H9 (cell line): ENCODE data around the gene BORA. TPM values are rescaled to one million over a fixed set of nuclear protein-coding genes. Genes with fewer than 3 reads are reported as not detected.

Experiments
- DNase-seq: peaks from one replicate; pipeline ENCODE4 v3.0.0-alpha.2; 2017
- H2AFZ ChIP-seq: one replicate; pipeline ENCODE4 v1.6.1; 2013; ENCODE audit warnings: mild to moderate bottlenecking, low read length, control low read depth, moderate library complexity
- H2AK5ac ChIP-seq: 2 replicates; pipeline ENCODE4 v1.6.1; 2013; ENCODE audit warnings: low read length, control low read depth, mixed read lengths; ENCODE audit not compliant: insufficient read length
- H2BK120ac ChIP-seq: one replicate; pipeline ENCODE4 v1.6.1; 2013; ENCODE audit warnings: low read depth, mild to moderate bottlenecking, low read length, control low read depth, inconsistent platforms; ENCODE audit not compliant: poor library complexity, severe bottlenecking
- H2BK12ac ChIP-seq: 2 replicates; pipeline ENCODE4 v1.6.1; 2013; ENCODE audit warnings: low read length, control low read depth, mixed read lengths, low read depth; ENCODE audit not compliant: insufficient read length
- H2BK15ac ChIP-seq: 2 replicates; pipeline ENCODE4 v1.6.1; 2013; ENCODE audit warnings: low read depth, low read length, control low read depth
- H2BK20ac ChIP-seq: one replicate; pipeline ENCODE4 v1.6.1; 2013; ENCODE audit warnings: low read depth, mild to moderate bottlenecking, low read length, control low read depth, inconsistent platforms; ENCODE audit not compliant: poor library complexity, severe bottlenecking
- H2BK5ac ChIP-seq: 2 replicates; pipeline ENCODE4 v1.6.1; 2013; ENCODE audit warnings: low read length, control low read depth, mixed read lengths; ENCODE audit not compliant: insufficient read length
- H3K14ac ChIP-seq: 2 replicates; pipeline ENCODE4 v1.6.1; 2013; ENCODE audit warnings: low read length, control low read depth; ENCODE audit not compliant: insufficient read depth
- H3K18ac ChIP-seq: 2 replicates; pipeline ENCODE4 v1.6.1; 2013; ENCODE audit warnings: low read depth, mild to moderate bottlenecking, mixed read lengths, low read length, control low read depth; ENCODE audit not compliant: insufficient read length
- H3K23ac ChIP-seq: 2 replicates; pipeline ENCODE4 v1.6.1; 2013; ENCODE audit warnings: low read length, control low read depth, mixed read lengths, low read depth; ENCODE audit not compliant: insufficient read length
- H3K23me2 ChIP-seq: 2 replicates; pipeline ENCODE4 v1.6.1; 2013; ENCODE audit warnings: low read depth, mild to moderate bottlenecking, mixed read lengths, low read length, control low read depth; ENCODE audit not compliant: insufficient read length, poor library complexity, severe bottlenecking
- H3K27ac ChIP-seq: 2 replicates; pipeline ENCODE4 v1.5.1; 2013; ENCODE audit warnings: low read length, control low read depth, mixed read lengths, low read depth; ENCODE audit not compliant: insufficient read length
- H3K27me3 ChIP-seq: 2 replicates; pipeline ENCODE4 v1.6.1; 2013; ENCODE audit warnings: low read length, control low read depth, inconsistent platforms; ENCODE audit not compliant: insufficient read depth
- H3K4ac ChIP-seq: 2 replicates; pipeline ENCODE4 v1.6.1; 2013; ENCODE audit warnings: low read depth, mild to moderate bottlenecking, control low read depth, inconsistent platforms, low read length, moderate library complexity
- H3K4me1 ChIP-seq: 2 replicates; pipeline ENCODE4 v1.6.1; 2013; ENCODE audit warnings: low read length, control low read depth, inconsistent platforms; ENCODE audit not compliant: insufficient read depth
- H3K4me2 ChIP-seq: 2 replicates; pipeline ENCODE4 v1.6.1; 2013; ENCODE audit warnings: low read length, control low read depth, mixed read lengths; ENCODE audit not compliant: insufficient read length, insufficient read depth
- H3K56ac ChIP-seq: 2 replicates; pipeline ENCODE4 v1.6.1; 2013; ENCODE audit warnings: low read depth, mild to moderate bottlenecking, mixed read lengths, low read length, control low read depth; ENCODE audit not compliant: insufficient read length
- H3K79me1 ChIP-seq: 2 replicates; pipeline ENCODE4 v1.6.1; 2013; ENCODE audit warnings: low read depth, mild to moderate bottlenecking, moderate library complexity, low read length, control low read depth, inconsistent platforms; ENCODE audit not compliant: insufficient read depth, poor library complexity, severe bottlenecking
- H3K79me2 ChIP-seq: 2 replicates; pipeline ENCODE4 v1.6.1; 2013; ENCODE audit warnings: low read length, control low read depth, inconsistent platforms; ENCODE audit not compliant: insufficient read depth
- H3K9ac ChIP-seq: 2 replicates; pipeline ENCODE4 v1.6.1; 2013; ENCODE audit warnings: low read length, control low read depth, mixed read lengths; ENCODE audit not compliant: insufficient read length; ENCODE audit errors: extremely low read depth
- H3K9me3 ChIP-seq: one replicate; pipeline ENCODE4 v1.6.1; 2013; ENCODE audit warnings: low read depth, low read length, inconsistent platforms; ENCODE audit not compliant: control insufficient read depth
- H3T11ph ChIP-seq: one replicate; pipeline ENCODE4 v1.6.1; 2013; ENCODE audit warnings: mild to moderate bottlenecking, low read length, control low read depth, inconsistent platforms
- H4K20me1 ChIP-seq: one replicate; pipeline ENCODE4 v1.6.1; 2013; ENCODE audit not compliant: control insufficient read depth, insufficient read length, insufficient read depth
- H4K5ac ChIP-seq: 2 replicates; pipeline ENCODE4 v1.6.1; 2013; ENCODE audit warnings: low read depth, mild to moderate bottlenecking, mixed read lengths, low read length, control low read depth; ENCODE audit not compliant: insufficient read length
- H4K8ac ChIP-seq: replicated peaks from 2 replicates; pipeline ENCODE4 v1.6.1; 2013; ENCODE audit warnings: low read length, control low read depth, mixed read lengths, low read depth; ENCODE audit not compliant: insufficient read length
- H4K91ac ChIP-seq: 2 replicates; pipeline ENCODE4 v1.6.1; 2013; ENCODE audit warnings: low read depth, mild to moderate bottlenecking, moderate library complexity, mixed read lengths, low read length, control low read depth; ENCODE audit not compliant: insufficient read length
- H3K27ac Mint-ChIP-seq, 3 experiments: 2 replicates in 2 of 3; 3 replicates in 1 of 3; pipeline ENCODE4 v1.8.0; 2020 to 2021; ENCODE audit warnings: mixed read lengths in 3 of 3, mild to moderate bottlenecking in 1 of 3, moderate library complexity in 1 of 3
- H3K27me3 Mint-ChIP-seq: 2 replicates; pipeline ENCODE4 v1.8.0; 2021; ENCODE audit warnings: low read depth, mild to moderate bottlenecking, moderate library complexity, mixed read lengths
- H3K36me3 Mint-ChIP-seq, 3 experiments: 2 replicates in 2 of 3; 3 replicates in 1 of 3; pipeline ENCODE4 v1.8.0; 2020 to 2021; ENCODE audit warnings: low read depth in 3 of 3, mixed read lengths in 3 of 3; ENCODE audit not compliant: insufficient read depth in 1 of 3
- H3K4me1 Mint-ChIP-seq, 2 experiments: 2 replicates each; pipeline ENCODE4 v1.8.0; 2020; ENCODE audit warnings: mixed read lengths in 2 of 2
- H3K4me3 Mint-ChIP-seq, 2 experiments: 2 replicates in 1 of 2; 3 replicates in 1 of 2; pipeline ENCODE4 v1.8.0; 2020 to 2021; ENCODE audit warnings: mild to moderate bottlenecking in 2 of 2, mixed read lengths in 2 of 2, moderate library complexity in 1 of 2
- H3K9me3 Mint-ChIP-seq, 2 experiments: 2 replicates in 1 of 2; 3 replicates in 1 of 2; pipeline ENCODE4 v1.8.0; 2020; ENCODE audit warnings: mild to moderate bottlenecking in 2 of 2, mixed read lengths in 2 of 2, moderate library complexity in 1 of 2
- CTCF ChIP-seq: fragments of 200-600 bp; sonication (generic); conservative IDR thresholded peaks from 3 replicates; pipeline ENCODE4 v1.8.0; 2021; ENCODE audit warnings: antibody characterized with exemption, mild to moderate bottlenecking
- WGBS: extraction: QIAGEN DNeasy Blood & Tissue Kit; methylation state at CpG from one replicate; pipeline ENCODE4 v1.1.7; 2013; ENCODE audit warnings: missing lambda C conversion rate, low lambda C conversion rate, mixed read lengths; ENCODE audit not compliant: insufficient read length; ENCODE audit errors: extremely low coverage; 5-methylcytosine and 5-hydroxymethylcytosine counted together
- total RNA-seq: library from RNA; stranded (reverse); gene quantifications from 2 replicates; pipeline ENCODE4 v1.2.1, GENCODE V29; 2021

BORA gene
- total RNA-seq, 1 experiment from 2014 or later = 16.5 TPM

- no peaks in the 10 kb centered on the region for H3K27me3 Mint-ChIP-seq
- no peak overlapping the region for H2AK5ac ChIP-seq
- WGBS = no CpG with 5 or more reads among the region's 1 CpG
- no peaks in the 10 kb centered on the region for H3K27me3 ChIP-seq
- DNase-seq = no peak
- H4K20me1 ChIP-seq = no peaks in the 10 kb centered on the region
- H3K23ac ChIP-seq = no peak overlapping the region
- H3K27ac ChIP-seq = no peak overlapping the region
- peaks cover 0 to 3% of the 10 kb centered on the region in 2 experiments; a peak in 2 of 5 replicates for H3K9me3 Mint-ChIP-seq
- no peak overlapping the region for H2BK20ac ChIP-seq
- no peak overlapping the region for H3K14ac ChIP-seq
- no peaks in the 10 kb centered on the region for H3K23me2 ChIP-seq
- no peak overlapping the region for H2AFZ ChIP-seq
- no peak overlapping the region for H4K5ac ChIP-seq
- no peak overlapping the region for H4K91ac ChIP-seq
- no peak overlapping the region for H3T11ph ChIP-seq
- H4K8ac ChIP-seq = no peak overlapping the region
- H2BK5ac ChIP-seq = no peak overlapping the region
- H3K27ac Mint-ChIP-seq = no peak overlapping the region
- no peak overlapping the region for H2BK120ac ChIP-seq
- H3K4ac ChIP-seq = no peak overlapping the region
- no peak overlapping the region for H3K56ac ChIP-seq
- H3K79me2 ChIP-seq = no peaks in the 10 kb centered on the region
- H3K4me1 ChIP-seq = no peaks in the 10 kb centered on the region
- H2BK12ac ChIP-seq = no peak overlapping the region
- no peaks in the 10 kb centered on the region for H3K79me1 ChIP-seq
- no peaks in the 10 kb centered on the region for H3K36me3 Mint-ChIP-seq
- H2BK15ac ChIP-seq = no peak overlapping the region
- peaks cover 6 to 8% of the 10 kb centered on the region in 2 experiments for H3K4me1 Mint-ChIP-seq
- H3K18ac ChIP-seq = no peak overlapping the region
- H3K9me3 ChIP-seq = no peaks in the 10 kb centered on the region
- TF ChIP-seq CTCF = no peak
- H3K4me3 Mint-ChIP-seq = no peak overlapping the region
- no peak overlapping the region for H3K4me2 ChIP-seq
- H3K9ac ChIP-seq = no peak overlapping the region
Measured at GRCh38 chr13:72680353-72680752, 47.4 kb upstream of the BORA start.
